ENCODE data around the gene ASB15. TPM values are rescaled to one million over a fixed set of nuclear protein-coding genes. Genes with fewer than 3 reads are reported as not detected.
A peak's percentile ranks its signal among the peaks of the same experiment; 100 is the strongest.

ASB15 gene
- total and polyA plus RNA-seq, 2 experiments from 2014 or later, result not detected

DNA sequence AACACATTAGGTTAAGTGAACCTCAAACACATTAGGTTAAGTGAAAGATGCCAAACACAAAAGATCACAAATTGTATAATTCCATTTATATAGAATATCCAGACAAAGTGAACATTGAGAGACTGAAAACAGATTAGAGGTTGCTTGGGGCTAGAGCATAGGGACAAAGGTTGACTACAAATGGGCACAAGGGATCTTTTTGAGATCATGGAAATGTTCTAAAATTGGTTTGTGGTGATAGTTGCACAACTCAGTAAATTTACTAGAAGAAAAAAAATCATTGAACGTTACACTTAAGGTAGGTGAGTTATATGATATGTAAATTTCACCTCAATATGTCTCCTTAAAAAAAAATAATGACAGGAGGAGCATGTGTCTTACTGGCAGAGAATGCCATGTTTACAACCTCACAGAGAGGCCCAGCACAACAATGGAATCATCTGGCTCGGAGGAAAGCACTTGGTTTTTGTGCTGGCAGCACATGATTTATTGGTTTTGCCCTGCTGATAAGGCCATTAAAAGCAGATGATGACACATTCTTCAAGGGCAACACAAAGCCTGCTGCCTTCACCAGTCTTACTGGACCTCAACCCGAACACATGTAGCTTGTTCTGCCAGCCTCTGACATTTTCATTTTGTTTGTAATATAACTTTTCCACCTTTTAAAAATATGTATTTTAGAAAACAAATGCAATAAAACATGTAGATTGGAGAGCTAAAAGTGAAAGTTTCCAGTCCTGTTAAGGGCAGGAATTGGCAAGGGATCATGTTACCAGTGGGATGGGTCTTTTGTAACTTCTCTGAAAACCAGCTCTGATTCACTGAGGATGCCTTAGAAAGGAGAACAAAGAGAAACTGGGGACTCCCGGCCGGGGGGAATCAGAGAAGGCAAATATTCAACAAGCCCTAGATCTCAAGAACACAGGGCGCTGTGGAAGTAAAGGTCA lies 42.1 kb downstream of the ASB15 start:
- in situ Hi-C loops (cut with MboI), result no loop called here
- peak overlapping the region; percentile 68 for H2AFZ ChIP-seq

GRCh38 chr7:123645516-123645915 lies 43.9 kb downstream of the ASB15 start:
- TF ChIP-seq EZH2 (IDR thresholded peaks at IDR 0.05; ENCODE audit: insufficient read depth, poor library complexity, severe bottlenecking), result no peak
- TF ChIP-seq EZH2phosphoT487 (IDR thresholded peaks at IDR 0.05; ENCODE audit: insufficient read depth, low read depth), result no peak
- no peak overlapping the region for H2AFZ ChIP-seq
- H3K4me1 ChIP-seq (ENCODE audit: insufficient read depth), result peaks cover 21% of the 10 kb centered on the region
- in situ Hi-C loops (cut with MboI), result no loop called here
- no peak for DNase-seq
- no peaks in the 10 kb centered on the region for H3K9me3 ChIP-seq (ENCODE audit: low read depth)
- WGBS, 2 experiments (ENCODE audit: low coverage in 1 of 2, low lambda C conversion rate in 2 of 2, missing lambda C conversion rate in 2 of 2), result 78 to 86% methylated on average over 3 of the region's 3 CpGs
- H4K20me1 ChIP-seq (ENCODE audit: insufficient read depth), result no peaks in the 10 kb centered on the region
- no peak overlapping the region for H3K9ac ChIP-seq
- H3K79me2 ChIP-seq (ENCODE audit: insufficient read depth), result no peaks in the 10 kb centered on the region
- H3K27me3 ChIP-seq (replicated peaks; ENCODE audit: insufficient read depth), result no peaks in the 10 kb centered on the region
- H3K4me2 ChIP-seq (ENCODE audit: unreplicated experiment), result no peak overlapping the region
- H3K9me2 ChIP-seq (ENCODE audit: insufficient read depth), result no peaks in the 10 kb centered on the region; the same call in 1 of the 2 replicates
- H3K27ac ChIP-seq, result no peak overlapping the region
- no peaks in the 10 kb centered on the region for H3K36me3 ChIP-seq (ENCODE audit: low read depth)
- no peak overlapping the region for H3K4me3 ChIP-seq
- peaks cover 18% of the 10 kb centered on the region for H3F3A ChIP-seq (ENCODE audit: insufficient read depth)

More for the DNA sequence above, 42.1 kb downstream of the ASB15 start:
- H3K9ac ChIP-seq, result 0 out of 2 replicates have a peak overlapping the region, but pooled peaks have one; percentile 1
- 12 to 16% methylated on average over 6 of the region's 6 CpGs for WGBS, 2 experiments (ENCODE audit: low coverage in 1 of 2, low lambda C conversion rate in 2 of 2, missing lambda C conversion rate in 2 of 2)
- H3K79me2 ChIP-seq (ENCODE audit: insufficient read depth), result no peaks in the 10 kb centered on the region
- H3K36me3 ChIP-seq (ENCODE audit: low read depth), result no peaks in the 10 kb centered on the region
- H3K4me2 ChIP-seq (ENCODE audit: unreplicated experiment), result peak overlapping the region; percentile 85
- DNase-seq, result peak; percentile 71
- H3K4me3 ChIP-seq, result peak overlapping the region; percentile 65
- H3K9me3 ChIP-seq (ENCODE audit: low read depth), result no peaks in the 10 kb centered on the region
- no peaks in the 10 kb centered on the region for H4K20me1 ChIP-seq (ENCODE audit: insufficient read depth)
- no peaks in the 10 kb centered on the region for H3K27me3 ChIP-seq (replicated peaks; ENCODE audit: insufficient read depth)
- peaks cover 18% of the 10 kb centered on the region for H3F3A ChIP-seq (ENCODE audit: insufficient read depth)
- H3K9me2 ChIP-seq (ENCODE audit: insufficient read depth), result no peaks in the 10 kb centered on the region; the same call in 1 of the 2 replicates
- no peak overlapping the region for H3K27ac ChIP-seq
- peaks cover 21% of the 10 kb centered on the region for H3K4me1 ChIP-seq (ENCODE audit: insufficient read depth)
- TF ChIP-seq EZH2phosphoT487 (IDR thresholded peaks at IDR 0.05; ENCODE audit: insufficient read depth, low read depth), result no peak

- peaks cover 18% of the 10 kb centered on the region for H3F3A ChIP-seq (ENCODE audit: insufficient read depth)
- in situ Hi-C loops (cut with MboI), result no loop called here
- peak; percentile 35 for DNase-seq
Observed at GRCh38 chr7:123647106-123647730, 45.6 kb downstream of the ASB15 start.

DNA sequence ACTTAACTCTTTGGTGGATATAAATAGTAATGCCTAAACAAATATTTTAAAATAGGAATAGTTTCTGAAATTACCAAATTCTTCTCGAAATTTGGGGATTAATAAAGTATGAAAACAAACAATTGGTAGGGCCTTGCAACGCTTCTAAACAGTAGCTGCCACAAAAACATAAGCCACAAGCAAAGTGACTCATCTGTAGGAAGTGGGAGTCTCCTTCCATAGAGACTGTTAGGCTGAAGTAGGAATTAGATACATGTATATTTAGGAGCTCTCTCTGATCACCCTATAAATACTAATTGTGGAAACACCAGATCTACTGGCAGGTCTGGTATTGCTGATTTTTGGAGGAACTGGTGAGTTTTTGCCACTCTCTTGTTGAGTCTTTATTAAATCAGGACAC lies 48.3 kb downstream of the ASB15 start:
- Histone ChIP-seq H3K9me2 (ENCODE audit: insufficient read depth) (no peaks in the 10 kb centered on the region), H3K4me3 (no peak overlapping the region), H4K20me1 (ENCODE audit: insufficient read depth) (no peaks in the 10 kb centered on the region), H3K9me3 (ENCODE audit: low read depth) (no peaks in the 10 kb centered on the region), H3K4me1 (ENCODE audit: insufficient read depth) (peaks cover 8% of the 10 kb centered on the region; the same call in 1 of the 2 replicates), H3K27me3 (replicated peaks; ENCODE audit: insufficient read depth) (no peaks in the 10 kb centered on the region), H2AFZ (no peak overlapping the region), H3K79me2 (ENCODE audit: insufficient read depth) (no peaks in the 10 kb centered on the region), H3F3A (ENCODE audit: insufficient read depth) (peaks cover under 1% of the 10 kb centered on the region; the same call in 1 of the 2 replicates), H3K4me2 (ENCODE audit: unreplicated experiment) (no peak overlapping the region), H3K9ac (no peak overlapping the region), H3K27ac (no peak overlapping the region), H3K36me3 (ENCODE audit: low read depth) (no peaks in the 10 kb centered on the region)
- TF ChIP-seq EZH2phosphoT487 (IDR thresholded peaks at IDR 0.05; ENCODE audit: insufficient read depth, low read depth) (no peak), EZH2 (IDR thresholded peaks at IDR 0.05; ENCODE audit: insufficient read depth, poor library complexity, severe bottlenecking) (no peak)
- DNase-seq, result peak; percentile 53
- 20 to 29% methylated on average over 2 of the region's 2 CpGs for WGBS, 2 experiments (ENCODE audit: low coverage in 1 of 2, low lambda C conversion rate in 2 of 2, missing lambda C conversion rate in 2 of 2)
- in situ Hi-C loops (cut with MboI), result no loop called here

More at GRCh38 chr7:123647106-123647730, 45.6 kb downstream of the ASB15 start:
- Histone ChIP-seq H3K9me3 (ENCODE audit: low read depth) (no peaks in the 10 kb centered on the region), H3K4me2 (ENCODE audit: unreplicated experiment) (peak overlapping the region; percentile 16), H3K9ac (no peak overlapping the region), H3K79me2 (ENCODE audit: insufficient read depth) (no peaks in the 10 kb centered on the region), H4K20me1 (ENCODE audit: insufficient read depth) (no peaks in the 10 kb centered on the region), H3K4me3 (no peak overlapping the region), H3K4me1 (ENCODE audit: insufficient read depth) (peaks cover 21% of the 10 kb centered on the region), H3K27me3 (replicated peaks; ENCODE audit: insufficient read depth) (no peaks in the 10 kb centered on the region), H3K27ac (no peak overlapping the region), H3K36me3 (ENCODE audit: low read depth) (no peaks in the 10 kb centered on the region), H3K9me2 (ENCODE audit: insufficient read depth) (no peaks in the 10 kb centered on the region; the same call in 1 of the 2 replicates), H2AFZ (no peak overlapping the region)
- WGBS, 2 experiments (ENCODE audit: low coverage in 1 of 2, low lambda C conversion rate in 2 of 2, missing lambda C conversion rate in 2 of 2), result 34 to 46% methylated on average over 7 of the region's 7 CpGs
- TF ChIP-seq EZH2 (IDR thresholded peaks at IDR 0.05; ENCODE audit: insufficient read depth, poor library complexity, severe bottlenecking) (no peak), EZH2phosphoT487 (IDR thresholded peaks at IDR 0.05; ENCODE audit: insufficient read depth, low read depth) (no peak)
